M059J (cell line): Measurements from ENCODE around the gene AVEN. TPM values are rescaled to one million over a fixed set of nuclear protein-coding genes. Genes with fewer than 3 reads are reported as not detected.
"Not testable (repeated sequence)": the region's sequence is repeated elsewhere in the genome, so short reads cannot be mapped to it uniquely, and the experiment has no call there.

Experiments
- DNase-seq: peaks from one replicate; pipeline ENCODE4 v3.0.0-alpha.2; 2012; ENCODE audit warnings: low read depth
- total RNA-seq: library from RNA; depleted of rRNA; stranded (reverse); fragments of >200 nt; shearing (Covaris generic); gene quantifications from 2 replicates; pipeline ENCODE4 v1.2.3, GENCODE V29; 2014; rRNA removed

The AVEN gene
- total RNA-seq, 1 experiment from 2014 or later = 22.9 TPM

- no peak for DNase-seq
These were observed 186.9 kb downstream of the AVEN start for GRCh38 chr15:33852094-33852493.

GRCh38 chr15:33851079-33851478, 187.9 kb downstream of the AVEN start:
- no peak for DNase-seq

DNA sequence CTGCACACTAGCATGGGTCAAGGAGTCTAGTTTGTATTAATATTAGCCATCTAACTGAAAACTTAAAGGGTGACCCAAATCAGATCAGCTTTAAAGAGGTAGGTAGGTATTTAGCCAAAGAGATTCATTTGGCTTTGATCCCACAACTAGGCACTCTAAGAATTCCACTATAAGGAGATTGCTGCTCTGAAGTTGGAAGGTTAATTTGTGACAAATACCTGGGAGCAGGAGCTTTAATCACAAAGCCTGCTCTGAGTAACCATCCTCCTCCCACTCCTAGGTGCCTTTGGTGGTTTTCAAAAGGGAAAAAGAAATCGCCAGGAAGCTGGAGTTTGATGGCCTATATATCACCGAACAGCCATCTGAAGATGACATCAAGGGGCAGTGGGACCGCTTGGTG, 191.0 kb downstream of the AVEN start:
- DNase-seq = no peak

DNA sequence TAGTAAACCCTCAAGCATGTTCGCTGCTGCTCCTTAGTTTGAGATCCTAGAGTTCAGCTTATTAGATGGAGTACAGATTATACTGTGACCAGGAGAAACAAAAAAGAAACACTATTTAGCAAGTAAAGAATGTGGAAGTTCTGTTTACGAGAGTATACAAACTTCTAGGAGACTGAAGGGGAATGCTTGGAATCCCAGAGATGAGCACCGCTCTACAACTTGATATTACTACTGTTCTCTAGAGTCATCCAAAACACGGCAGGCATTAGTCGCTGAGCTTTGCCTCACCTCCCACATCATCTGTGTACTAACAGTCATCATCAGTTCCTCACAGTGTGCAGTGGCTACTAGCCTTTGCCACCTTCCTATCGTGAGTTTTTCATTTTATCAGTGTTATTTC, 192.1 kb downstream of the AVEN start:
- DNase-seq = peak; percentile 4

DNA sequence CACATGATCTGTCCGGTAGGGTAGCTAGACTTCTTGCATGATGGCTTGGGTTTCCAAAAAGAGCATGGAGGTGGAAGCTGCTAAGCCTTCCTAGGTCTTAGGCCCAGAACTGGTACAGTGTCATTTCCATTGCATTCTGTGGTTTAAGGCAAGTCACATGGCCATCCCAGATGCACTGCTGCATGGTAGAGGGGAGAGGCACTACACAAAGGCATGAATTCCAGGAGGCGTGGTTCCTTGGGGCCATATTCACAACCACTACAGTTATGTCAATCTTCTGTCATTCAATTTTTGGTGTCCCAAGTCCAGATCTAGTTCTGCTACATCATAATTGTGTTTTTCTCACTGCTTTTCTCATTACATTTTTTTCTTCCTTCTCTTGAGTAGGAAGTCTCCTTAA, 192.9 kb downstream of the AVEN start:
- peak; percentile 36 for DNase-seq

- DNase-seq = no peak
These were observed 194.4 kb downstream of the AVEN start for GRCh38 chr15:33844597-33844996.

- DNase-seq = no peak
These were observed 194.8 kb downstream of the AVEN start for GRCh38 chr15:33844186-33844585.

GRCh38 chr15:33840615-33841014, 198.4 kb downstream of the AVEN start:
- DNase-seq = no peak

- DNase-seq = no peak
These were observed 199.5 kb downstream of the AVEN start for GRCh38 chr15:33839540-33839939.

DNA sequence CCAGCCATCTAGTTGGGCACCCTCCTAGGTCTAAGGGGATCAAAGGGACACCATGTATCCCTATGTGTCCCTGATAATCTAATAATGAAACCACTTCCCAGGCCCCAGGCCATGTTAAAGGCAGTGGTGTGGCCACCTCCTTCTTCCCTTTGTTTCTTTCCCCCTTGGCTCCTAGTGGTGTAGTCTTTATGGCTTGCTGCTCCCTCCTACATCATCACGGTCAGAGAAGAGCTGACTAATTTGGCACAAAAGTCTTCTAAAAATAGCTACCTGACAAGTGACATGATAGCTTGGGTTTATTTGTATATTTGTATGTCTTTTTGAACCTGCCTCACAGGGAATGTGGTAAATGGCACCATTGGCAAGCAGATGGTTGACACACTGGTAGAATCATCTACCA, 201.7 kb downstream of the AVEN start:
- DNase-seq = peak; percentile 5

GRCh38 chr15:33834892-33835743, 203.9 kb downstream of the AVEN start:
- DNase-seq = peak; percentile 28

DNA sequence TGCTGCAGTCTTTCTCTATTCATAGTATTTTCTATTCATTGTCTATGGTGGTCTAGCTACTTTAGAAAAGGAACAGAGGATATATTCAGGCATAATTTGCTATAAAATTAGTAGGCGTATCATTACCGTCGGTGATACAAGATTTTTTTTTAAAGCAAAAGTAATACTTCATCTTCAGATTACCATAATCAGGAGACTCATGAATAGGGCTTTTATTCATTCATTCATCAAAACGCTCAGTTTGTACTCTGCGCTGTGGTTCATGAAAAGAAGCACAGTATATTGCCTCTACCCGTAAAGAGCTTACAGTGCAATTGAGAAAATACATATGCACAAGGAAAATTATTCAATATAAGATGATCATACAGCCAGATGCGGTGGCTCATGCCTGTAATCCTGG, 207.4 kb downstream of the AVEN start:
- no peak for DNase-seq

DNA sequence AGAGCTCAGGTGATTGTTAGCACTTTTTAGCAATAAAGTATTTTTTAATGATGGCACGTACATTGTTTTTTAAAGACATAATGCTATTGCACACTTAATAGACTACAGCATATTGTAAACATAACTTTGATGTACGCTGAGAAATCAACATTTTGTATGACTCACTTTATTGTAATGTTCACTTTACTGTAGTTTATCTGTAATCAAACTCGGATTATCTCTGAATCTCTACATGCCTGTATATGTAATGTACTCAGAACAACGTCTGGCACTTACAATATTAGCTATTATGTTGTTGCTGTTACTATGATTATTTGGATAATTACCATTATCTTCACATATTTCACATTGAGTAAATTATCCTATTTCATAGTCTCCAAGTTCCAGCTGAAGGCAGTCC, 208.7 kb downstream of the AVEN start:
- no peak for DNase-seq

GRCh38 chr15:33826201-33826600, 212.8 kb downstream of the AVEN start:
- DNase-seq = peak; percentile 40

DNA sequence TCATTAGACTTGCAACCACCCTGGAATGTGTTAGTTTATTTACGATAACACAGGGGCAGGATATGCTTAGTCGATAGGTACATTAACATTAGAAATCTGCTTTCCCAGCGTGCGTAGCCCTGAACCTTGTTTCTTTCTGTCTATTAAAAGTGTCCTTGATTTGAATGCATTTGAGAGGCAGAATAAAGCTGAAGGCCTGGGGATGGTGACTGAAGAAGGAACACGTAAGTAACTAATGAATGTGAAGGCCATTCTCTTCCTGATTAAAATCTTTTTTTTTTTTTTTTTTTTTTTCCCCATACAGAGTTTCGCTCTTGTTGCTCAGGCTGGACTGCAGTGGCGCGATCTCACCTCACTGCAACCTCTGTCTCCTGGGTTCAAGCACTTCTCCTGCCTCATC, 213.6 kb downstream of the AVEN start:
- no peak for DNase-seq

DNA sequence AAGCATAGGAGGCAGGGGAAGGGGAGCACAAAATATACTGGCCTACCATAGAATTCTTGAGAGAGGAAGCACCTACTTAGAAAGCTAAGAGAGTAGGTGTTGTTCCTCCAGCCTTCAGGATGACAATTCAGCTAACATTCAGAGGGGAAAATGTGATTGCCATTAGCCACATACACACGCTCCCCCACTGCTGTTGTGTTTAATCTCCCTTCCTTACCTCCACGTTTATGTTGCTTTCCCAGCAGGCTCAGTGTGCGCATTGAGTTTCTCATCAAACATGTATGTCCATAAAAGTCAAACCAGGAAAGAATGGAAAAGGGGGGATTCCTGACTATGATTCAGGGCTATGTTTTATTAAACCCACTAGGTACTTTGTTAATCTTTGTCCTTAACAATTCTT, 215.9 kb downstream of the AVEN start:
- no peak for DNase-seq

DNA sequence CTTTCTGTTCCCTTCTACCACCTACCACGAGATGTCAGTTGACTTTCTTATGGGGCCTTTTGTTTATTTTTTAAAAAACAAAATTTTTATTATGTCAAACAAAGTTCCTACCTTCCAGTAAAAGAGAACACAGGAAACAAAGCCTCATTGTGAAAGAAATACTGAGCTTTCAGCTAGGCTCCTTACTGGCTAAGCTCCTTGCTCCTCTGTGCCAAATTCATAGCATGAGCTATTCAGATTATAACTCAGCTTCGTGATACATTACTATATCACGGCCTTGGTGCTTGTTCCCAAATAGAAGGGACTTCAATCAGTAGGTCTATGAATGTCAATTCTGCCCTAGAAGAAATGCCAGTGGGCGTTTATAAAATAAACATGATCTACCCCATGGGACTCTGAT, 216.5 kb downstream of the AVEN start:
- no peak for DNase-seq

GRCh38 chr15:33819499-33819898, 219.5 kb downstream of the AVEN start:
- DNase-seq = not testable (repeated sequence)

Other genes with a start within 250 kb of the AVEN start
- not detected in 2 replicates for gene CHRM5, start 70.7 kb downstream of the AVEN start, total RNA-seq
- 59.4 and 60.2 TPM in 2 replicates for gene EMC7, start 62.7 kb upstream of the AVEN start, total RNA-seq
- 0.10 and 0.74 TPM in 2 replicates for gene PGBD4, start 62.9 kb upstream of the AVEN start, total RNA-seq
- 27.3 and 45.2 TPM in 2 replicates for gene KATNBL1, start 170.9 kb upstream of the AVEN start, total RNA-seq
- 170 and 252 TPM in 2 replicates for gene EMC4, start 185.8 kb upstream of the AVEN start, total RNA-seq